K562 (cell line): ENCODE results near the gene SAMD10. TPM values are rescaled to one million over a fixed set of nuclear protein-coding genes. Genes with fewer than 3 reads are reported as not detected.

ENCODE experiments used
- C11orf30 ChIP-seq: fragments of 450-650 bp; IDR thresholded peaks from 2 replicates; pipeline ENCODE4 v1.6.1; 2016; ENCODE audit warnings: low read depth, mild to moderate bottlenecking
- FUS ChIP-seq: fragments of 200-400 bp; formaldehyde crosslinking; optimal IDR thresholded peaks from 2 replicates; pipeline ENCODE3; 2017; ENCODE audit warnings: low read depth, low read length
- KDM1A ChIP-seq, 2 experiments: fragments of 450-650 bp; IDR thresholded peaks; 2 replicates each; pipeline ENCODE4 v1.6.1; 2016; ENCODE audit warnings: mild to moderate bottlenecking in 2 of 2
- MYBL2 ChIP-seq, 2 experiments: fragments of 450-650 bp in 1 of 2; sonication (generic) in 1 of 2; formaldehyde crosslinking in 1 of 2; IDR thresholded peaks; 2 replicates each; pipeline versions ENCODE4 v1.6.1 to v1.8.1; 2017 to 2022; ENCODE audit warnings: borderline replicate concordance in 1 of 2, inconsistent platforms in 1 of 2, low read depth in 1 of 2, mild to moderate bottlenecking in 1 of 2, missing genetic modification reagents in 1 of 2, moderate library complexity in 1 of 2
- NR4A1 ChIP-seq, 2 experiments: fragments of 250-450 bp in 1 of 2; fragments of 450-650 bp in 1 of 2; sonication (Bioruptor Pico) in 1 of 2; IDR thresholded peaks; 2 replicates each; pipeline versions ENCODE4 v1.4.0 to v1.6.1; 2016 to 2020; ENCODE audit warnings: mild to moderate bottlenecking in 2 of 2, missing compliant biosample characterization in 1 of 2, missing genetic modification characterization in 1 of 2, moderate library complexity in 1 of 2
- NUFIP1 ChIP-seq: fragments of 450-650 bp; IDR thresholded peaks from 2 replicates; pipeline ENCODE4 v1.6.1; 2018; ENCODE audit not compliant: partially characterized antibody
- SMARCA4 ChIP-seq: fragments of 450-650 bp; IDR thresholded peaks from 2 replicates; pipeline ENCODE4 v1.6.1; 2016
- ZNF282 ChIP-seq: sonication (generic); formaldehyde crosslinking; IDR thresholded peaks from 2 replicates; pipeline ENCODE4 v1.8.1; 2023; ENCODE audit warnings: missing genetic modification reagents
- ZSCAN29 ChIP-seq: fragments of 450-650 bp; IDR thresholded peaks from 2 replicates; pipeline ENCODE4 v1.6.1; 2017
- polyA plus RNA-seq, 8 experiments: library from polyadenylated mRNA; depleted of rRNA in 4 of 8; stranded (reverse) in 5 of 8; unstranded in 3 of 8; fragments of >200 nt; fragmentation: Nextera tagmentation in 2 of 8; fragmentation: Illumina TruSeq in 1 of 8; extraction: Ambion mirVana in 2 of 8; extraction: Trizol in 1 of 8; gene quantifications; 2 replicates each; pipeline versions ENCODE4 v1.2.1 to v1.2.3, GENCODE V29; 2011 to 2014; ENCODE audit warnings: inconsistent platforms in 1 of 8, missing spikeins in 1 of 8
- total RNA-seq, 7 experiments: library from RNA; depleted of rRNA in 6 of 7; stranded (reverse); fragments of >200 nt in 6 of 7; fragmentation: Illumina TruSeq in 2 of 7; extraction: Trizol in 2 of 7; gene quantifications; 2 replicates each; pipeline versions ENCODE4 v1.2.1 to v1.2.3, GENCODE V29; 2011 to 2021; ENCODE audit warnings: low replicate concordance in 1 of 7
- TF ChIP-seq, protein P1 (sequence below): sonication (generic); formaldehyde crosslinking; IDR thresholded peaks from 2 replicates; pipeline ENCODE4 v1.8.1; 2023; ENCODE audit warnings: mild to moderate bottlenecking, missing genetic modification reagents, moderate library complexity
- TF ChIP-seq, protein P2 (sequence below): sonication (generic); formaldehyde crosslinking; IDR thresholded peaks from 2 replicates; pipeline ENCODE4 v1.8.1; 2023; ENCODE audit warnings: mild to moderate bottlenecking, missing genetic modification reagents
- TF ChIP-seq, protein P3 (sequence below): fragments of 450-650 bp; IDR thresholded peaks from 2 replicates; pipeline ENCODE4 v1.6.1; 2014; ENCODE audit warnings: low read depth, mild to moderate bottlenecking, moderate library complexity, borderline replicate concordance
- TF ChIP-seq, protein P4 (sequence below): conservative IDR thresholded peaks from 2 replicates; pipeline ENCODE4 v1.6.1; 2011; ENCODE audit warnings: low read depth, mild to moderate bottlenecking, low read length; ENCODE audit not compliant: control insufficient read depth
- TF ChIP-seq, protein P5 (sequence below), 2 experiments: IDR thresholded peaks; 2 replicates each; pipeline ENCODE4 v1.6.1; 2011; ENCODE audit warnings: borderline replicate concordance in 1 of 2, control low read depth in 1 of 2, low read depth in 1 of 2, low read length in 1 of 2, mild to moderate bottlenecking in 1 of 2, mixed read lengths in 1 of 2, moderate library complexity in 1 of 2; ENCODE audit not compliant: insufficient read depth in 1 of 2, insufficient read length in 1 of 2, poor library complexity in 1 of 2, severe bottlenecking in 1 of 2; ENCODE audit errors: extremely low read depth in 1 of 2

The SAMD10 gene
- total and polyA plus RNA-seq, 9 of the 15 experiments (the other 6 are each of a cell fraction or from before 2014, with no cell fraction given), result 0.37 to 15.2 (median 4.8) TPM

DNA sequence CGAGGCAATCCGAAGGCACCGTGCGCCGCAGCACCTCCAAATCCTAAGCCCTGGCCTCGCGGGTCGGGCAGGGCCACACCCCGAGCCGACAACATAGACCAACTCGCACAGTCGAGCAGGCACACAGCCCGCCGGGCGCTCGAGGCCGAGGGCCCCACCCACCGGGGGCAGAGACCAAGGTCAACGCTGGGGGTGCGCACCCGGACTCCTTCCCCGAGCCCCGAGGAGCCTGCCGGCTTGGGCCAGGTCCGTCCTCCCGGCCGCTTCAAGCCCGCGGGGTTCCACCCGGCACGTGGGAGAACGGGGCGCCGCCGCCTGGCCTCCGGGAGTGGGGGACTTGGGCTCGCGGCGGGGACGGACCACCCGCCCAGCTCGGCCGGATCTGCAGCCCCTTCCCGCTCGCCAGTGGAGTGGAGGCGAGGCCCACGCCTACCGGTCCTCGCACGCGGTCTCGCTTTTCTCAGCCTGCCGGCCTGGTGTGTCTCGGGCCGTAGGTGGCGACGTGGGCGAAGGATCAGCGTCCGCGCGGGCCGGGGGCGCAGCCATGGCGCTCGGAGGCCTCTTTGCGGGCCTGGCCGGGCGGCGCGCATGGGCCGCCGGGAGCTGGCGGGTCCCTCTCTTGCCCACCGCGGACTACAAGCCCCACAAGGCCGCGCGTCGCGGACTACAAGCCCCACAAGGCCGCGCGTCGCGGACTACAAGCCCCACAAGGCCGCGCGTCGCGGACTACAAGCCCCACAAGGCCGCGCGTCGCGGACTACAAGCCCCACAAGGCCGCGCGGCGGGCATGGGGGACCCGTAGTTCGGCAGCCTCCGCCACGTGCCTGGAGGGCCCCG is 23.4 kb downstream of the SAMD10 start, which contains the start of gene UCKL1 (continued):
- TF ChIP-seq FUS (peak; percentile 13), C11orf30 (no peak), KDM1A (IDR thresholded peaks at IDR 0.05) (no peak), ZNF282 (CRISPR knock-in tag) (peak; percentile 86; the same call in 1 of the 2 replicates), NR4A1 (CRISPR knock-in tag; IDR thresholded peaks at IDR 0.05) (peak; percentile 34; the same call in 1 of the 2 replicates), NR4A1 (tag; IDR thresholded peaks at IDR 0.05) (no peak), MYBL2 (IDR thresholded peaks at IDR 0.05; ENCODE audit: low read depth) (no peak), MYBL2 (CRISPR knock-in tag; IDR thresholded peaks at IDR 0.05; ENCODE audit: borderline replicate concordance) (no peak), ZSCAN29 (no peak), SMARCA4 (no peak), NUFIP1 (no peak)
- TF ChIP-seq, protein P1, sequence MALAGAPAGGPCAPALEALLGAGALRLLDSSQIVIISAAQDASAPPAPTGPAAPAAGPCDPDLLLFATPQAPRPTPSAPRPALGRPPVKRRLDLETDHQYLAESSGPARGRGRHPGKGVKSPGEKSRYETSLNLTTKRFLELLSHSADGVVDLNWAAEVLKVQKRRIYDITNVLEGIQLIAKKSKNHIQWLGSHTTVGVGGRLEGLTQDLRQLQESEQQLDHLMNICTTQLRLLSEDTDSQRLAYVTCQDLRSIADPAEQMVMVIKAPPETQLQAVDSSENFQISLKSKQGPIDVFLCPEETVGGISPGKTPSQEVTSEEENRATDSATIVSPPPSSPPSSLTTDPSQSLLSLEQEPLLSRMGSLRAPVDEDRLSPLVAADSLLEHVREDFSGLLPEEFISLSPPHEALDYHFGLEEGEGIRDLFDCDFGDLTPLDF, result peak; percentile 92
- TF ChIP-seq, protein P2, sequence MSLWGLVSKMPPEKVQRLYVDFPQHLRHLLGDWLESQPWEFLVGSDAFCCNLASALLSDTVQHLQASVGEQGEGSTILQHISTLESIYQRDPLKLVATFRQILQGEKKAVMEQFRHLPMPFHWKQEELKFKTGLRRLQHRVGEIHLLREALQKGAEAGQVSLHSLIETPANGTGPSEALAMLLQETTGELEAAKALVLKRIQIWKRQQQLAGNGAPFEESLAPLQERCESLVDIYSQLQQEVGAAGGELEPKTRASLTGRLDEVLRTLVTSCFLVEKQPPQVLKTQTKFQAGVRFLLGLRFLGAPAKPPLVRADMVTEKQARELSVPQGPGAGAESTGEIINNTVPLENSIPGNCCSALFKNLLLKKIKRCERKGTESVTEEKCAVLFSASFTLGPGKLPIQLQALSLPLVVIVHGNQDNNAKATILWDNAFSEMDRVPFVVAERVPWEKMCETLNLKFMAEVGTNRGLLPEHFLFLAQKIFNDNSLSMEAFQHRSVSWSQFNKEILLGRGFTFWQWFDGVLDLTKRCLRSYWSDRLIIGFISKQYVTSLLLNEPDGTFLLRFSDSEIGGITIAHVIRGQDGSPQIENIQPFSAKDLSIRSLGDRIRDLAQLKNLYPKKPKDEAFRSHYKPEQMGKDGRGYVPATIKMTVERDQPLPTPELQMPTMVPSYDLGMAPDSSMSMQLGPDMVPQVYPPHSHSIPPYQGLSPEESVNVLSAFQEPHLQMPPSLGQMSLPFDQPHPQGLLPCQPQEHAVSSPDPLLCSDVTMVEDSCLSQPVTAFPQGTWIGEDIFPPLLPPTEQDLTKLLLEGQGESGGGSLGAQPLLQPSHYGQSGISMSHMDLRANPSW (CRISPR knock-in tag), result no peak
- TF ChIP-seq, protein P3, sequence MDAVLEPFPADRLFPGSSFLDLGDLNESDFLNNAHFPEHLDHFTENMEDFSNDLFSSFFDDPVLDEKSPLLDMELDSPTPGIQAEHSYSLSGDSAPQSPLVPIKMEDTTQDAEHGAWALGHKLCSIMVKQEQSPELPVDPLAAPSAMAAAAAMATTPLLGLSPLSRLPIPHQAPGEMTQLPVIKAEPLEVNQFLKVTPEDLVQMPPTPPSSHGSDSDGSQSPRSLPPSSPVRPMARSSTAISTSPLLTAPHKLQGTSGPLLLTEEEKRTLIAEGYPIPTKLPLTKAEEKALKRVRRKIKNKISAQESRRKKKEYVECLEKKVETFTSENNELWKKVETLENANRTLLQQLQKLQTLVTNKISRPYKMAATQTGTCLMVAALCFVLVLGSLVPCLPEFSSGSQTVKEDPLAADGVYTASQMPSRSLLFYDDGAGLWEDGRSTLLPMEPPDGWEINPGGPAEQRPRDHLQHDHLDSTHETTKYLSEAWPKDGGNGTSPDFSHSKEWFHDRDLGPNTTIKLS, result peak; percentile 92
- TF ChIP-seq, protein P4, sequence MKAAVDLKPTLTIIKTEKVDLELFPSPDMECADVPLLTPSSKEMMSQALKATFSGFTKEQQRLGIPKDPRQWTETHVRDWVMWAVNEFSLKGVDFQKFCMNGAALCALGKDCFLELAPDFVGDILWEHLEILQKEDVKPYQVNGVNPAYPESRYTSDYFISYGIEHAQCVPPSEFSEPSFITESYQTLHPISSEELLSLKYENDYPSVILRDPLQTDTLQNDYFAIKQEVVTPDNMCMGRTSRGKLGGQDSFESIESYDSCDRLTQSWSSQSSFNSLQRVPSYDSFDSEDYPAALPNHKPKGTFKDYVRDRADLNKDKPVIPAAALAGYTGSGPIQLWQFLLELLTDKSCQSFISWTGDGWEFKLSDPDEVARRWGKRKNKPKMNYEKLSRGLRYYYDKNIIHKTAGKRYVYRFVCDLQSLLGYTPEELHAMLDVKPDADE, result peak; percentile 100
- TF ChIP-seq, protein P5, sequence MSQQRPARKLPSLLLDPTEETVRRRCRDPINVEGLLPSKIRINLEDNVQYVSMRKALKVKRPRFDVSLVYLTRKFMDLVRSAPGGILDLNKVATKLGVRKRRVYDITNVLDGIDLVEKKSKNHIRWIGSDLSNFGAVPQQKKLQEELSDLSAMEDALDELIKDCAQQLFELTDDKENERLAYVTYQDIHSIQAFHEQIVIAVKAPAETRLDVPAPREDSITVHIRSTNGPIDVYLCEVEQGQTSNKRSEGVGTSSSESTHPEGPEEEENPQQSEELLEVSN (IDR thresholded peaks at IDR 0.05; ENCODE audit: borderline replicate concordance in 1 of 2, extremely low read depth in 1 of 2, insufficient read depth in 1 of 2, insufficient read length in 1 of 2, low read depth in 1 of 2, low read length in 1 of 2, poor library complexity in 1 of 2, severe bottlenecking in 1 of 2), result peak; percentile 55 to 71
